ENCODE data around the gene CLIP2. TPM values are rescaled to one million over a fixed set of nuclear protein-coding genes. Genes with fewer than 3 reads are reported as not detected.
"Not testable (repeated sequence)": the region's sequence is repeated elsewhere in the genome, so short reads cannot be mapped to it uniquely, and the experiment has no call there.

Gene CLIP2
- total RNA-seq, 1 experiment from 2014 or later = 39.9 TPM

DNA sequence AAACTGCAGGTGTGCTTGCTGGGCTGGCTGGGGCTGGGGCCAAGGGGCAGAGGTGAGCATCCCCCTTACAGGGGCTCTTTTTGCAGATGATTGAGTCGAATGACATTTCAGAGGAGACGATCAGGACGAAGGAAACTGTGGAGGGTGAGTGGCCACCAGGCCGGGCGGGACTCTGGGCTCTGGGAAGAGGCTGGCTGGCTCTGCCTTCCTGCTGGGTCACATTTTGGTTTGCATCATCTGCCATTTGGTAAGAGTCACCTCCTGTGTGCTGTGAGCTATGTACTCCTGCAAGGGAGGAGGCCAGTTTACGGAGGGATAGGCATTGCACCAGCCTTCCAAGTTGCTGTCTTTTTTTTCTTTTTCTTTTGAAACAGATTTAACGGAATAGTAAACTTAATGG lies 91.5 kb downstream of the CLIP2 start:
- intact Hi-C loops (cut with micrococcal nuclease; ENCODE audit: unreplicated experiment) = no loop called here
- TF ChIP-seq SIN3A (IDR thresholded peaks at IDR 0.05; ENCODE audit: borderline replicate concordance, insufficient read depth, low read depth, low read length) = no peak
- TF ChIP-seq, protein P1, sequence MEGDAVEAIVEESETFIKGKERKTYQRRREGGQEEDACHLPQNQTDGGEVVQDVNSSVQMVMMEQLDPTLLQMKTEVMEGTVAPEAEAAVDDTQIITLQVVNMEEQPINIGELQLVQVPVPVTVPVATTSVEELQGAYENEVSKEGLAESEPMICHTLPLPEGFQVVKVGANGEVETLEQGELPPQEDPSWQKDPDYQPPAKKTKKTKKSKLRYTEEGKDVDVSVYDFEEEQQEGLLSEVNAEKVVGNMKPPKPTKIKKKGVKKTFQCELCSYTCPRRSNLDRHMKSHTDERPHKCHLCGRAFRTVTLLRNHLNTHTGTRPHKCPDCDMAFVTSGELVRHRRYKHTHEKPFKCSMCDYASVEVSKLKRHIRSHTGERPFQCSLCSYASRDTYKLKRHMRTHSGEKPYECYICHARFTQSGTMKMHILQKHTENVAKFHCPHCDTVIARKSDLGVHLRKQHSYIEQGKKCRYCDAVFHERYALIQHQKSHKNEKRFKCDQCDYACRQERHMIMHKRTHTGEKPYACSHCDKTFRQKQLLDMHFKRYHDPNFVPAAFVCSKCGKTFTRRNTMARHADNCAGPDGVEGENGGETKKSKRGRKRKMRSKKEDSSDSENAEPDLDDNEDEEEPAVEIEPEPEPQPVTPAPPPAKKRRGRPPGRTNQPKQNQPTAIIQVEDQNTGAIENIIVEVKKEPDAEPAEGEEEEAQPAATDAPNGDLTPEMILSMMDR (IDR thresholded peaks at IDR 0.05) = no peak
- no peak for TF ChIP-seq TCF7L2 (IDR thresholded peaks at IDR 0.05; ENCODE audit: low read depth, low read length)
- TF ChIP-seq POLR2AphosphoS5 (IDR thresholded peaks at IDR 0.05; ENCODE audit: low read depth, low read length) = no peak
- TF ChIP-seq, protein P2, sequence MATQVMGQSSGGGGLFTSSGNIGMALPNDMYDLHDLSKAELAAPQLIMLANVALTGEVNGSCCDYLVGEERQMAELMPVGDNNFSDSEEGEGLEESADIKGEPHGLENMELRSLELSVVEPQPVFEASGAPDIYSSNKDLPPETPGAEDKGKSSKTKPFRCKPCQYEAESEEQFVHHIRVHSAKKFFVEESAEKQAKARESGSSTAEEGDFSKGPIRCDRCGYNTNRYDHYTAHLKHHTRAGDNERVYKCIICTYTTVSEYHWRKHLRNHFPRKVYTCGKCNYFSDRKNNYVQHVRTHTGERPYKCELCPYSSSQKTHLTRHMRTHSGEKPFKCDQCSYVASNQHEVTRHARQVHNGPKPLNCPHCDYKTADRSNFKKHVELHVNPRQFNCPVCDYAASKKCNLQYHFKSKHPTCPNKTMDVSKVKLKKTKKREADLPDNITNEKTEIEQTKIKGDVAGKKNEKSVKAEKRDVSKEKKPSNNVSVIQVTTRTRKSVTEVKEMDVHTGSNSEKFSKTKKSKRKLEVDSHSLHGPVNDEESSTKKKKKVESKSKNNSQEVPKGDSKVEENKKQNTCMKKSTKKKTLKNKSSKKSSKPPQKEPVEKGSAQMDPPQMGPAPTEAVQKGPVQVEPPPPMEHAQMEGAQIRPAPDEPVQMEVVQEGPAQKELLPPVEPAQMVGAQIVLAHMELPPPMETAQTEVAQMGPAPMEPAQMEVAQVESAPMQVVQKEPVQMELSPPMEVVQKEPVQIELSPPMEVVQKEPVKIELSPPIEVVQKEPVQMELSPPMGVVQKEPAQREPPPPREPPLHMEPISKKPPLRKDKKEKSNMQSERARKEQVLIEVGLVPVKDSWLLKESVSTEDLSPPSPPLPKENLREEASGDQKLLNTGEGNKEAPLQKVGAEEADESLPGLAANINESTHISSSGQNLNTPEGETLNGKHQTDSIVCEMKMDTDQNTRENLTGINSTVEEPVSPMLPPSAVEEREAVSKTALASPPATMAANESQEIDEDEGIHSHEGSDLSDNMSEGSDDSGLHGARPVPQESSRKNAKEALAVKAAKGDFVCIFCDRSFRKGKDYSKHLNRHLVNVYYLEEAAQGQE (IDR thresholded peaks at IDR 0.05; ENCODE audit: insufficient read depth in 1 of 2, low read depth in 2 of 2, low read length in 1 of 2) = no peak
- Histone ChIP-seq H3K4me3 (ENCODE audit: low read depth in 2 of 2, low read length in 2 of 2) (no peak overlapping the region), H3K27ac (ENCODE audit: low read length) (no peak overlapping the region), H3K9me3 (ENCODE audit: control insufficient read depth, insufficient read depth, low read depth, low read length) (no peaks in the 10 kb centered on the region), H3K36me3 (ENCODE audit: control insufficient read depth, insufficient read depth, low read length) (no peaks in the 10 kb centered on the region), H3K4me1 (ENCODE audit: control insufficient read depth, insufficient read depth, low read length) (no peaks in the 10 kb centered on the region), H3K27me3 (ENCODE audit: control insufficient read depth, insufficient read depth, low read length) (no peaks in the 10 kb centered on the region)
- DNase-seq (ENCODE audit: low read depth, low spot score) (no peak), ATAC-seq (peak; percentile 67)
- POLR2A ChIA-PET = no interaction called here
- BruUV-seq (replicated peaks) = no TSS peak
- in situ Hi-C loops (cut with HindIII; ENCODE audit: low pct_unique_long_range_greater_than_20kb, low sequenced_read_pairs) = no loop called here
- CTCF ChIA-PET = no interaction called here

DNA sequence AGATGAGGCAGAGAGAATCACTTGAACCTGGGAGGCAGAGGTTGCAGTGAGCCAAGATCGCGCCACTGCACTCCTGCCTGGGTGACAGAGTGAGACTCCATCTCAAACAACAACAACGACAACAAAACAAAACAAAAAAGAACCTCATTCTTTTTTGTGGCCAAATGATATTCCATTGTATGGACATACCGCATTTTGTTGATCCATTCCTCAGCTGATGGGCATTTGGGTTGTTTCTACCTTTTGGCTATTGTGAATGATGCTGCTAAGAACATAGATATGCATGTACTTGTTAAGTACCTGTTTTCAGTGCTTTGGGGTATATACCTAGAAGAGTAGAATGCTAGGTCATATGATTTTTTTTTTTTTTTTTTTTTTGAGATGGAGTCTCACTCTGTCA lies 94.9 kb downstream of the CLIP2 start:
- H3K4me3 ChIP-seq (ENCODE audit: low read depth in 2 of 2, low read length in 2 of 2); ATAC-seq; H3K27me3 ChIP-seq (ENCODE audit: control insufficient read depth, insufficient read depth, low read length); BruUV-seq (replicated peaks); H3K36me3 ChIP-seq (ENCODE audit: control insufficient read depth, insufficient read depth, low read length); CTCF ChIA-PET; H3K27ac ChIP-seq (ENCODE audit: low read length); POLR2A ChIA-PET; H3K4me1 ChIP-seq (ENCODE audit: control insufficient read depth, insufficient read depth, low read length); in situ Hi-C loops (cut with HindIII; ENCODE audit: low pct_unique_long_range_greater_than_20kb, low sequenced_read_pairs); intact Hi-C loops (cut with micrococcal nuclease; ENCODE audit: unreplicated experiment); DNase-seq (ENCODE audit: low read depth, low spot score); H3K9me3 ChIP-seq (ENCODE audit: control insufficient read depth, insufficient read depth, low read depth, low read length): not testable (repeated sequence)

DNA sequence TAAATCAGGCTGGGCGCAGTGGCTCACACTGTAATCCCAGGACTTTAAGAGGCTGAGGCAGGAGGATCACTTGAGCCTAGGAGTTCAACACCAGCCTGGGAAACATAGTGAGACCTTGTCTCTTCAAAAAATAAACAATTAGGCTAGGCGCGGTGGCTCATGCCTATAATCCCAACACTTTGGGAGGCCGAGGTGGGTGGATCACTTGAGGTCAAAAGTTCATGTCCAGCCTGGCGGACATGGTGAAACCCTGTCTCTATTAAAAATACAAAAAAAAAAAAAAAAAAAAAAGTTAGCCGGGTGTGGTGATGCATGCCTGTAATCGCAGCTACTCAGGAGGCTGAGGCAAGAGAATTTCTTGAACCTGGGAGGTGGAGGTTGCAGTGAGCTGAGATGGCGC lies 95.6 kb downstream of the CLIP2 start:
- DNase-seq (ENCODE audit: low read depth, low spot score); in situ Hi-C loops (cut with HindIII; ENCODE audit: low pct_unique_long_range_greater_than_20kb, low sequenced_read_pairs); H3K36me3 ChIP-seq (ENCODE audit: control insufficient read depth, insufficient read depth, low read length); H3K27me3 ChIP-seq (ENCODE audit: control insufficient read depth, insufficient read depth, low read length); ATAC-seq; BruUV-seq (replicated peaks); H3K9me3 ChIP-seq (ENCODE audit: control insufficient read depth, insufficient read depth, low read depth, low read length); H3K4me1 ChIP-seq (ENCODE audit: control insufficient read depth, insufficient read depth, low read length); H3K4me3 ChIP-seq (ENCODE audit: low read depth in 2 of 2, low read length in 2 of 2); intact Hi-C loops (cut with micrococcal nuclease; ENCODE audit: unreplicated experiment); H3K27ac ChIP-seq (ENCODE audit: low read length); CTCF ChIA-PET: not testable (repeated sequence)
- POLR2A ChIA-PET = interaction anchor here (0.6 kb wide), 1 partner anchor 29 kb away, joined by 7 read pairs; no protein-coding TSS in a partner anchor

All from Panc1 (cell line).